HG03439 (cell line): ENCODE data around the gene ZBTB46.

Experiments used
- ATAC-seq: cut with Tn5 transposase; IDR thresholded peaks from one replicate; pipeline ENCODE4 v1.9.1; 2021; ENCODE audit warnings: mild to moderate bottlenecking, moderate library complexity; ENCODE audit not compliant: unreplicated experiment

Gene ZBTB46

GRCh38 chr20:63697357-63697867 is 133.7 kb downstream of the ZBTB46 start:
- no peak for ATAC-seq

GRCh38 chr20:63696628-63697356 is 134.3 kb downstream of the ZBTB46 start, which contains the start of gene TNFRSF6B:
TSS of gene TNFRSF6B (plus strand) at chr20:63696652. CDS start at chr20:63696768, 116 bp downstream.
- no peak for ATAC-seq

GRCh38 chr20:63696306-63696627 is 134.8 kb downstream of the ZBTB46 start:
- no peak for ATAC-seq

GRCh38 chr20:63695424-63696305 is 135.4 kb downstream of the ZBTB46 start:
- ATAC-seq = no peak

GRCh38 chr20:63694584-63695423 is 136.3 kb downstream of the ZBTB46 start:
- ATAC-seq = no peak

GRCh38 chr20:63693733-63694583 is 137.1 kb downstream of the ZBTB46 start:
- ATAC-seq = no peak
